ENCODE measurements around the gene ARHGDIG. TPM values are rescaled to one million over a fixed set of nuclear protein-coding genes. Genes with fewer than 3 reads are reported as not detected.

The ARHGDIG gene
- total and polyA plus RNA-seq, 2 experiments from 2014 or later: 0.78 to 1.0 TPM

DNA sequence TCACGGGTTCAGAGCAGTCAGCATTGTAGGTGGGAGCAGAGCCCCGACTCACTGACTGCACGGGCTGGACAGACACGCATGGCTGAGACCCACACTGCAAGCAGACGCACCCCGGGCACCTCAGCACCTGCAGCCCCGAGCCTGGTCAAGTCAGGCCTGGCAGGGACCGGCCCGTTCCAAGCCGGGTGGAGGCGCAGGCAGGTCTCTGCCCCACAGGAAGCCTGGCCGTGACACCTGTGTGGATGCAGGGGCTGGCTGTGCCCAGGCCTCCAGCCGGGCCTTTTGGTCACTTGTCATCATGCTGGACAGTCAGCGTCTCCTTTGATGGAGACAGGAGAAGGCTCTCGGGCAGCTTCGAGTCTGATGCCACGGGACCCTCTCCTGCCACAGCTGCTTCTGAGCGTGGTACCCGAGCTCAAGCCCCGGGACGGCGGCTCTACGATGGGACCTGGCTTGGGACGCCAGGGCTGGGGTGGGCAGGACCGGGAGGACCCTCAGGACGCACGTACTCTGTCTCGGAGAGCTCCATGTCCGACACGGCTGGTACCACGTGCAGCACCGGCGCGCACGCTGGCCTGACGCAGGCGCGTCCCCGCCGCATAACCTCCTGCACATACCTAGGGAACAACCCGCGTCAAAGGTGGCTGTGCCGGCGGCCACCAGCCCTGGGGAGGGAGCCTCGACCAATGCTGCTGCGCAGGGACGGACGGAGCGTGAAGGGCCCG is 10.5 kb downstream of the ARHGDIG start:
- H3K4me3 ChIP-seq: no peak overlapping the region
- H3F3A ChIP-seq (replicated peaks; ENCODE audit: low read depth): no peaks in the 10 kb centered on the region
- no peak for DNase-seq (ENCODE audit: low spot score)
- H3K27ac ChIP-seq (ENCODE audit: low read depth): no peak overlapping the region
- Mint-ChIP-seq H3K4me3 (no peak overlapping the region), H3K4me1 (no peaks in the 10 kb centered on the region), H3K27ac (no peak overlapping the region), H3K9me3 (no peaks in the 10 kb centered on the region; the same call in 2 of the 3 replicates), H3K27me3 (ENCODE audit: insufficient read depth, low read depth, poor library complexity) (no peaks in the 10 kb centered on the region), H3K36me3 (ENCODE audit: low read depth) (peaks cover 14% of the 10 kb centered on the region)
- no peak overlapping the region for H2AFZ ChIP-seq
- ATAC-seq: no peak
- H3K79me2 ChIP-seq (replicated peaks; ENCODE audit: insufficient read depth): no peaks in the 10 kb centered on the region
- H3K9me2 ChIP-seq (ENCODE audit: insufficient read depth): no peaks in the 10 kb centered on the region
- no peaks in the 10 kb centered on the region for H3K27me3 ChIP-seq (ENCODE audit: insufficient read depth)
- TF ChIP-seq ZNF114 (CRISPR knock-in tag; IDR thresholded peaks at IDR 0.05): no peak
- TF ChIP-seq POLR2AphosphoS5 (IDR thresholded peaks at IDR 0.05; ENCODE audit: low read depth): no peak
- TF ChIP-seq, protein P1, sequence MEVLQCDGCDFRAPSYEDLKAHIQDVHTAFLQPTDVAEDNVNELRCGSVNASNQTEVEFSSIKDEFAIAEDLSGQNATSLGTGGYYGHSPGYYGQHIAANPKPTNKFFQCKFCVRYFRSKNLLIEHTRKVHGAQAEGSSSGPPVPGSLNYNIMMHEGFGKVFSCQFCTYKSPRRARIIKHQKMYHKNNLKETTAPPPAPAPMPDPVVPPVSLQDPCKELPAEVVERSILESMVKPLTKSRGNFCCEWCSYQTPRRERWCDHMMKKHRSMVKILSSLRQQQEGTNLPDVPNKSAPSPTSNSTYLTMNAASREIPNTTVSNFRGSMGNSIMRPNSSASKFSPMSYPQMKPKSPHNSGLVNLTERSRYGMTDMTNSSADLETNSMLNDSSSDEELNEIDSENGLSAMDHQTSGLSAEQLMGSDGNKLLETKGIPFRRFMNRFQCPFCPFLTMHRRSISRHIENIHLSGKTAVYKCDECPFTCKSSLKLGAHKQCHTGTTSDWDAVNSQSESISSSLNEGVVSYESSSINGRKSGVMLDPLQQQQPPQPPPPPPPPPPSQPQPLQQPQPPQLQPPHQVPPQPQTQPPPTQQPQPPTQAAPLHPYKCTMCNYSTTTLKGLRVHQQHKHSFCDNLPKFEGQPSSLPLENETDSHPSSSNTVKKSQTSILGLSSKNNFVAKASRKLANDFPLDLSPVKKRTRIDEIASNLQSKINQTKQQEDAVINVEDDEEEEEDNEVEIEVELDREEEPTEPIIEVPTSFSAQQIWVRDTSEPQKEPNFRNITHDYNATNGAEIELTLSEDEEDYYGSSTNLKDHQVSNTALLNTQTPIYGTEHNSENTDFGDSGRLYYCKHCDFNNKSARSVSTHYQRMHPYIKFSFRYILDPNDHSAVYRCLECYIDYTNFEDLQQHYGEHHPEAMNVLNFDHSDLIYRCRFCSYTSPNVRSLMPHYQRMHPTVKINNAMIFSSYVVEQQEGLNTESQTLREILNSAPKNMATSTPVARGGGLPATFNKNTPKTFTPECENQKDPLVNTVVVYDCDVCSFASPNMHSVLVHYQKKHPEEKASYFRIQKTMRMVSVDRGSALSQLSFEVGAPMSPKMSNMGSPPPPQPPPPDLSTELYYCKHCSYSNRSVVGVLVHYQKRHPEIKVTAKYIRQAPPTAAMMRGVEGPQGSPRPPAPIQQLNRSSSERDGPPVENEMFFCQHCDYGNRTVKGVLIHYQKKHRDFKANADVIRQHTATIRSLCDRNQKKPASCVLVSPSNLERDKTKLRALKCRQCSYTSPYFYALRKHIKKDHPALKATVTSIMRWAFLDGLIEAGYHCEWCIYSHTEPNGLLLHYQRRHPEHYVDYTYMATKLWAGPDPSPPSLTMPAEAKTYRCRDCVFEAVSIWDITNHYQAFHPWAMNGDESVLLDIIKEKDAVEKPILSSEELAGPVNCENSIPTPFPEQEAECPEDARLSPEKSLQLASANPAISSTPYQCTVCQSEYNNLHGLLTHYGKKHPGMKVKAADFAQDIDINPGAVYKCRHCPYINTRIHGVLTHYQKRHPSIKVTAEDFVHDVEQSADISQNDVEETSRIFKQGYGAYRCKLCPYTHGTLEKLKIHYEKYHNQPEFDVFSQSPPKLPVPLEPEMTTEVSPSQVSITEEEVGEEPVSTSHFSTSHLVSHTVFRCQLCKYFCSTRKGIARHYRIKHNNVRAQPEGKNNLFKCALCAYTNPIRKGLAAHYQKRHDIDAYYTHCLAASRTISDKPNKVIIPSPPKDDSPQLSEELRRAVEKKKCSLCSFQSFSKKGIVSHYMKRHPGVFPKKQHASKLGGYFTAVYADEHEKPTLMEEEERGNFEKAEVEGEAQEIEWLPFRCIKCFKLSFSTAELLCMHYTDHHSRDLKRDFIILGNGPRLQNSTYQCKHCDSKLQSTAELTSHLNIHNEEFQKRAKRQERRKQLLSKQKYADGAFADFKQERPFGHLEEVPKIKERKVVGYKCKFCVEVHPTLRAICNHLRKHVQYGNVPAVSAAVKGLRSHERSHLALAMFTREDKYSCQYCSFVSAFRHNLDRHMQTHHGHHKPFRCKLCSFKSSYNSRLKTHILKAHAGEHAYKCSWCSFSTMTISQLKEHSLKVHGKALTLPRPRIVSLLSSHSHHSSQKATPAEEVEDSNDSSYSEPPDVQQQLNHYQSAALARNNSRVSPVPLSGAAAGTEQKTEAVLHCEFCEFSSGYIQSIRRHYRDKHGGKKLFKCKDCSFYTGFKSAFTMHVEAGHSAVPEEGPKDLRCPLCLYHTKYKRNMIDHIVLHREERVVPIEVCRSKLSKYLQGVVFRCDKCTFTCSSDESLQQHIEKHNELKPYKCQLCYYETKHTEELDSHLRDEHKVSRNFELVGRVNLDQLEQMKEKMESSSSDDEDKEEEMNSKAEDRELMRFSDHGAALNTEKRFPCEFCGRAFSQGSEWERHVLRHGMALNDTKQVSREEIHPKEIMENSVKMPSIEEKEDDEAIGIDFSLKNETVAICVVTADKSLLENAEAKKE (CRISPR knock-in tag; IDR thresholded peaks at IDR 0.05): no peak
- TF ChIP-seq, protein P2, sequence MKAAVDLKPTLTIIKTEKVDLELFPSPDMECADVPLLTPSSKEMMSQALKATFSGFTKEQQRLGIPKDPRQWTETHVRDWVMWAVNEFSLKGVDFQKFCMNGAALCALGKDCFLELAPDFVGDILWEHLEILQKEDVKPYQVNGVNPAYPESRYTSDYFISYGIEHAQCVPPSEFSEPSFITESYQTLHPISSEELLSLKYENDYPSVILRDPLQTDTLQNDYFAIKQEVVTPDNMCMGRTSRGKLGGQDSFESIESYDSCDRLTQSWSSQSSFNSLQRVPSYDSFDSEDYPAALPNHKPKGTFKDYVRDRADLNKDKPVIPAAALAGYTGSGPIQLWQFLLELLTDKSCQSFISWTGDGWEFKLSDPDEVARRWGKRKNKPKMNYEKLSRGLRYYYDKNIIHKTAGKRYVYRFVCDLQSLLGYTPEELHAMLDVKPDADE (IDR thresholded peaks at IDR 0.05): no peak
- TF ChIP-seq NANOG (IDR thresholded peaks at IDR 0.05; ENCODE audit: borderline replicate concordance): no peak
- TF ChIP-seq ZNF331 (CRISPR knock-in tag; IDR thresholded peaks at IDR 0.05; ENCODE audit: low read depth): no peak
- no peak for TF ChIP-seq CREB1 (CRISPR knock-in tag; IDR thresholded peaks at IDR 0.05; ENCODE audit: low read depth)
- TF ChIP-seq, protein P3, sequence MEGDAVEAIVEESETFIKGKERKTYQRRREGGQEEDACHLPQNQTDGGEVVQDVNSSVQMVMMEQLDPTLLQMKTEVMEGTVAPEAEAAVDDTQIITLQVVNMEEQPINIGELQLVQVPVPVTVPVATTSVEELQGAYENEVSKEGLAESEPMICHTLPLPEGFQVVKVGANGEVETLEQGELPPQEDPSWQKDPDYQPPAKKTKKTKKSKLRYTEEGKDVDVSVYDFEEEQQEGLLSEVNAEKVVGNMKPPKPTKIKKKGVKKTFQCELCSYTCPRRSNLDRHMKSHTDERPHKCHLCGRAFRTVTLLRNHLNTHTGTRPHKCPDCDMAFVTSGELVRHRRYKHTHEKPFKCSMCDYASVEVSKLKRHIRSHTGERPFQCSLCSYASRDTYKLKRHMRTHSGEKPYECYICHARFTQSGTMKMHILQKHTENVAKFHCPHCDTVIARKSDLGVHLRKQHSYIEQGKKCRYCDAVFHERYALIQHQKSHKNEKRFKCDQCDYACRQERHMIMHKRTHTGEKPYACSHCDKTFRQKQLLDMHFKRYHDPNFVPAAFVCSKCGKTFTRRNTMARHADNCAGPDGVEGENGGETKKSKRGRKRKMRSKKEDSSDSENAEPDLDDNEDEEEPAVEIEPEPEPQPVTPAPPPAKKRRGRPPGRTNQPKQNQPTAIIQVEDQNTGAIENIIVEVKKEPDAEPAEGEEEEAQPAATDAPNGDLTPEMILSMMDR (conservative IDR thresholded peaks at IDR 0.05; ENCODE audit: low read depth in 2 of 2): no peak
- TF ChIP-seq STAT1 (IDR thresholded peaks at IDR 0.05; ENCODE audit: unreplicated experiment): no peak
- TF ChIP-seq, protein P4, sequence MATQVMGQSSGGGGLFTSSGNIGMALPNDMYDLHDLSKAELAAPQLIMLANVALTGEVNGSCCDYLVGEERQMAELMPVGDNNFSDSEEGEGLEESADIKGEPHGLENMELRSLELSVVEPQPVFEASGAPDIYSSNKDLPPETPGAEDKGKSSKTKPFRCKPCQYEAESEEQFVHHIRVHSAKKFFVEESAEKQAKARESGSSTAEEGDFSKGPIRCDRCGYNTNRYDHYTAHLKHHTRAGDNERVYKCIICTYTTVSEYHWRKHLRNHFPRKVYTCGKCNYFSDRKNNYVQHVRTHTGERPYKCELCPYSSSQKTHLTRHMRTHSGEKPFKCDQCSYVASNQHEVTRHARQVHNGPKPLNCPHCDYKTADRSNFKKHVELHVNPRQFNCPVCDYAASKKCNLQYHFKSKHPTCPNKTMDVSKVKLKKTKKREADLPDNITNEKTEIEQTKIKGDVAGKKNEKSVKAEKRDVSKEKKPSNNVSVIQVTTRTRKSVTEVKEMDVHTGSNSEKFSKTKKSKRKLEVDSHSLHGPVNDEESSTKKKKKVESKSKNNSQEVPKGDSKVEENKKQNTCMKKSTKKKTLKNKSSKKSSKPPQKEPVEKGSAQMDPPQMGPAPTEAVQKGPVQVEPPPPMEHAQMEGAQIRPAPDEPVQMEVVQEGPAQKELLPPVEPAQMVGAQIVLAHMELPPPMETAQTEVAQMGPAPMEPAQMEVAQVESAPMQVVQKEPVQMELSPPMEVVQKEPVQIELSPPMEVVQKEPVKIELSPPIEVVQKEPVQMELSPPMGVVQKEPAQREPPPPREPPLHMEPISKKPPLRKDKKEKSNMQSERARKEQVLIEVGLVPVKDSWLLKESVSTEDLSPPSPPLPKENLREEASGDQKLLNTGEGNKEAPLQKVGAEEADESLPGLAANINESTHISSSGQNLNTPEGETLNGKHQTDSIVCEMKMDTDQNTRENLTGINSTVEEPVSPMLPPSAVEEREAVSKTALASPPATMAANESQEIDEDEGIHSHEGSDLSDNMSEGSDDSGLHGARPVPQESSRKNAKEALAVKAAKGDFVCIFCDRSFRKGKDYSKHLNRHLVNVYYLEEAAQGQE (IDR thresholded peaks at IDR 0.05; ENCODE audit: unreplicated experiment): no peak
- TF ChIP-seq EZH2 (IDR thresholded peaks at IDR 0.05; ENCODE audit: low read depth, unreplicated experiment): no peak
- no peak for TF ChIP-seq JUNB (IDR thresholded peaks at IDR 0.05; ENCODE audit: unreplicated experiment)
- no peak for TF ChIP-seq EZH2phosphoT487 (IDR thresholded peaks at IDR 0.05; ENCODE audit: unreplicated experiment)
- H3K36me3 ChIP-seq (ENCODE audit: insufficient read depth): no peaks in the 10 kb centered on the region; the same call in 1 of the 2 replicates
- no peaks in the 10 kb centered on the region for H3K4me1 ChIP-seq (ENCODE audit: insufficient read depth)
- no peaks in the 10 kb centered on the region for H4K20me1 ChIP-seq (replicated peaks; ENCODE audit: insufficient read depth)
- no peak overlapping the region for H3K4me2 ChIP-seq

All from GM23338 (cell line).